ENCODE measurements around the gene GALE. TPM values are rescaled to one million over a fixed set of nuclear protein-coding genes. Genes with fewer than 3 reads are reported as not detected.
A peak's percentile ranks its signal among the peaks of the same experiment; 100 is the strongest.

The GALE gene
- total RNA-seq, 1 donor from 2014 or later: 47.2 TPM

- Mint-ChIP-seq H3K4me3 (peak overlapping the region; percentile 98), H3K9me3 (no peaks in the 10 kb centered on the region), H3K4me1 (peaks cover 24% of the 10 kb centered on the region), H3K36me3 (ENCODE audit: low read depth) (no peaks in the 10 kb centered on the region), H3K27ac (ENCODE audit: unreplicated experiment) (no peak overlapping the region), H3K27me3 (ENCODE audit: low read depth) (peaks cover 5% of the 10 kb centered on the region)
- no peak for TF ChIP-seq CTCF (conservative IDR thresholded peaks at IDR 0.05)
- DNase-seq (ENCODE audit: low read depth, low spot score): no peak
These were observed 25.4 kb upstream of the GALE start for GRCh38 chr1:23825762-23826522.

GRCh38 chr1:23825076-23825761 is 24.7 kb upstream of the GALE start, which contains the start of gene HMGCL:
Gene HMGCL (minus strand): TSS chr1:23825429. CDS start chr1:23825415, 14 bp downstream.
- Mint-ChIP-seq H3K36me3 (ENCODE audit: low read depth) (no peaks in the 10 kb centered on the region), H3K4me1 (peaks cover 24% of the 10 kb centered on the region), H3K27ac (ENCODE audit: unreplicated experiment) (peak within 1 kb of the TSS; percentile 99), H3K9me3 (no peaks in the 10 kb centered on the region), H3K27me3 (ENCODE audit: low read depth) (peaks cover 2% of the 10 kb centered on the region), H3K4me3 (peak within 1 kb of the TSS; percentile 98)
- TF ChIP-seq CTCF (conservative IDR thresholded peaks at IDR 0.05): no peak
- DNase-seq (ENCODE audit: low read depth, low spot score): peak; percentile 82

GRCh38 chr1:23824711-23825075 is 24.1 kb upstream of the GALE start:
- Mint-ChIP-seq H3K4me3 (peak overlapping the region; percentile 98), H3K36me3 (ENCODE audit: low read depth) (no peaks in the 10 kb centered on the region), H3K27ac (ENCODE audit: unreplicated experiment) (peak overlapping the region; percentile 99), H3K27me3 (ENCODE audit: low read depth) (no peaks in the 10 kb centered on the region), H3K9me3 (no peaks in the 10 kb centered on the region), H3K4me1 (peaks cover 24% of the 10 kb centered on the region)
- DNase-seq (ENCODE audit: low read depth, low spot score): no peak
- no peak for TF ChIP-seq CTCF (conservative IDR thresholded peaks at IDR 0.05)

- TF ChIP-seq CTCF (conservative IDR thresholded peaks at IDR 0.05): no peak
- Mint-ChIP-seq H3K4me1 (peaks cover 24% of the 10 kb centered on the region), H3K36me3 (ENCODE audit: low read depth) (no peaks in the 10 kb centered on the region), H3K27ac (ENCODE audit: unreplicated experiment) (peak overlapping the region; percentile 27), H3K9me3 (no peaks in the 10 kb centered on the region), H3K27me3 (ENCODE audit: low read depth) (no peaks in the 10 kb centered on the region), H3K4me3 (peak overlapping the region; percentile 98)
- DNase-seq (ENCODE audit: low read depth, low spot score): no peak
These were observed 23.2 kb upstream of the GALE start for GRCh38 chr1:23823767-23824166.

GRCh38 chr1:23817633-23818032 is 17.1 kb upstream of the GALE start:
- TF ChIP-seq CTCF (conservative IDR thresholded peaks at IDR 0.05): no peak
- no peak overlapping the region for H3K27ac Mint-ChIP-seq (ENCODE audit: unreplicated experiment)
- DNase-seq (ENCODE audit: low read depth, low spot score): no peak
- no peaks in the 10 kb centered on the region for H3K9me3 Mint-ChIP-seq
- no peaks in the 10 kb centered on the region for H3K27me3 Mint-ChIP-seq (ENCODE audit: low read depth)
- H3K36me3 Mint-ChIP-seq (ENCODE audit: low read depth): no peaks in the 10 kb centered on the region
- no peaks in the 10 kb centered on the region for H3K4me1 Mint-ChIP-seq
- no peak overlapping the region for H3K4me3 Mint-ChIP-seq
